NB4 (cell line): ENCODE data around the gene HDAC11.
"Not testable (repeated sequence)": the region's sequence is repeated elsewhere in the genome, so short reads cannot be mapped to it uniquely, and the experiment has no call there.

ENCODE experiments used
- DNase-seq: peaks from one replicate; pipeline ENCODE4 v3.0.0; 2010; ENCODE audit warnings: low read depth
- H3K4me3 ChIP-seq: one replicate; pipeline ENCODE4 v1.5.1; 2011; ENCODE audit warnings: mild to moderate bottlenecking, low read depth, low read length, moderate library complexity
- CTCF ChIP-seq: IDR thresholded peaks from one replicate; pipeline ENCODE4 v1.5.1; 2012; ENCODE audit warnings: low read depth, low read length
- MAX ChIP-seq: IDR thresholded peaks from 2 replicates; pipeline ENCODE4 v1.6.1; 2011; ENCODE audit warnings: low read depth, low read length
- MYC ChIP-seq: IDR thresholded peaks from 2 replicates; pipeline ENCODE4 v1.6.1; 2011; ENCODE audit warnings: low read depth, low read length
- POLR2A ChIP-seq: IDR thresholded peaks from 2 replicates; pipeline ENCODE4 v1.6.1; 2011; ENCODE audit warnings: mild to moderate bottlenecking; ENCODE audit not compliant: insufficient read length; ENCODE audit errors: extremely low read depth

HDAC11 gene

GRCh38 chr3:13479582-13480339 lies at the start of gene HDAC11:
Gene HDAC11 (plus strand): TSS chr3:13480306. CDS start chr3:13480348, 42 bp downstream.
- TF ChIP-seq POLR2A (peak; percentile 61), MAX (no peak)
- DNase-seq, result peak; percentile 96
- peak within 1 kb of the TSS; percentile 59 for H3K4me3 ChIP-seq

- not testable (repeated sequence) for DNase-seq, H3K4me3 ChIP-seq
These were observed 49.7 kb upstream of the HDAC11 start for GRCh38 chr3:13430411-13430875.

GRCh38 chr3:13432093-13432492 lies 48.0 kb upstream of the HDAC11 start:
- no peak overlapping the region for H3K4me3 ChIP-seq
- DNase-seq, result no peak
- TF ChIP-seq MYC (no peak), POLR2A (no peak), MAX (no peak), CTCF (no peak)

GRCh38 chr3:13433912-13434311 lies 46.2 kb upstream of the HDAC11 start:
- DNase-seq, result no peak
- no peak for TF ChIP-seq CTCF
- no peak for TF ChIP-seq MAX
- TF ChIP-seq POLR2A, result no peak
- no peak for TF ChIP-seq MYC

GRCh38 chr3:13436213-13436612 lies 43.9 kb upstream of the HDAC11 start:
- DNase-seq, H3K4me3 ChIP-seq: not testable (repeated sequence)

More at GRCh38 chr3:13433912-13434311, 46.2 kb upstream of the HDAC11 start:
- no peak overlapping the region for H3K4me3 ChIP-seq

- H3K4me3 ChIP-seq, result no peak overlapping the region
- DNase-seq, result no peak
- TF ChIP-seq MAX (no peak), MYC (no peak), POLR2A (no peak), CTCF (no peak)
These were observed 39.8 kb upstream of the HDAC11 start for GRCh38 chr3:13440204-13440817.

GRCh38 chr3:13442882-13443281 lies 37.2 kb upstream of the HDAC11 start:
- not testable (repeated sequence) for DNase-seq, H3K4me3 ChIP-seq

- H3K4me3 ChIP-seq, result peak overlapping the region; percentile 62
- no peak for DNase-seq
- TF ChIP-seq CTCF (no peak), POLR2A (no peak), MAX (no peak), MYC (no peak)
These were observed 28.8 kb upstream of the HDAC11 start for GRCh38 chr3:13451301-13451673.
